Measurements from ENCODE around the gene PRRC1. TPM values are rescaled to one million over a fixed set of nuclear protein-coding genes. Genes with fewer than 3 reads are reported as not detected.
"Not testable (repeated sequence)": the region's sequence is repeated elsewhere in the genome, so short reads cannot be mapped to it uniquely, and the experiment has no call there.

The PRRC1 gene
- total and polyA plus RNA-seq, 4 donors, result 19.6 to 44.1 (median 25.6) TPM

DNA sequence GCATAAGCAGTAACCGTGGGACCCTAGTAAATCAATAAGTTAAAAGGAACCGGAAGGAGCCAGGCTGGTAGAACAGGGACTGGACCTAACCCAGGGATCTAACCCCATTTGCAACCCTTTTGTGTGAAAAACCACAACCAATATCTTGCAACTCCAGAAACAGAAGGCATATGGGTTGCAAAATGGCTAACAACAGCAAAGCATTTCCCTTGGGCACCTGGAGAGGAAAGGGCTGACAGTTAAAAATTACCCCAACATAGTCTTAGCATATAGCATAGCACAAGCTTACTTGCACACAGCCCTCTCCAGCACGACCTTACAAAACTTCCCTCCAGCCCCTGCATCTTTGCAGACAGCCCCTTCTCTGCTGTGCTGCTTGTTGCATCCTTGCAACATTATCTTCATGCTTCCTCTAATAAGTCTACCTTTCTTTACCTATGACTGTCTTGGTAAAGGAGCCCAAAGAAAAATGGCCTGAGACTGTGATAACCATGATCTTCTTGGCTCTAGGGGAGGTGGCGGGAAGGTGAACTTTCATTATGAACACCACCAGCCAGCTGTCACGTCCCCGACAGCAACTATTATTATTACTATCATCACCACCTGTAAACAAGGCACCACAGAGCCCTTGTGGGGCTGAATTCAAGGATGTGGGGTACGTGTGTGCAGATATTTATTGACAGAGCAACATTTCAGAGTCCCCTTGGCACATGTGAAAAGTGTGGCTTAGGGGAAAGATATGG lies 49.8 kb downstream of the PRRC1 start:
- TF ChIP-seq YY1 (IDR thresholded peaks at IDR 0.05), result no peak
- no peak for TF ChIP-seq RAD21 (IDR thresholded peaks at IDR 0.05)
- TF ChIP-seq HNF4A (conservative IDR thresholded peaks at IDR 0.05), result no peak
- no peaks in the 10 kb centered on the region for H3K9me3 ChIP-seq (ENCODE audit: control insufficient read depth in 4 of 4, low read length in 3 of 4)

DNA sequence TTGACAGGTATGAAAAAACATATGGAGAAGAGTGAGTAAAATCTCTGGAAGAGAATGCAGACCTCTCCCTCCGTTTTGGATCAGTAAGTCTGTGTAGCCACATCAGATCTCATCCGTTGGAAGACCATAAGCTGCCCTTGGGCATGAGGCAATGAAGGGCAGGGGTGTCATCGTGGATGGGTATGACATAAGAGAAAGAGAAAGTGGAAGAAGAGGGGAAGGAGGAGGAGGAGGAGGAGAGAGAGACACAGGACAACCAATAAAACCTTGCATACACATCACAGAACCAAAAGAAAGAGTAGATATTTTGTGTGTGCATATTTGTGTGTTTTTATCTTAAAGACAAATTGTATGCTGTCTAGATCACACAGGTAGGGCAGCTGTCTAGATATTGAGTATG lies 50.7 kb downstream of the PRRC1 start:
- no peaks in the 10 kb centered on the region for H3K4me1 ChIP-seq (ENCODE audit: control insufficient read depth in 4 of 4, insufficient read depth in 4 of 4, low read length in 3 of 4)
- H3K36me3 ChIP-seq (ENCODE audit: control insufficient read depth in 4 of 4, insufficient read depth in 3 of 4, low read depth in 1 of 4, low read length in 3 of 4), result no peaks in the 10 kb centered on the region
- WGBS, result 54% methylated on average over 3 of the region's 3 CpGs
- no peak overlapping the region for H3K27ac ChIP-seq (ENCODE audit: low read depth in 1 of 2, low read length in 2 of 2)
- no peak overlapping the region for H3K9ac ChIP-seq (ENCODE audit: low read depth in 1 of 2, low read length in 2 of 2)
- no peak for TF ChIP-seq FOXA1 (IDR thresholded peaks at IDR 0.05)
- TF ChIP-seq NR2F2 (IDR thresholded peaks at IDR 0.05), result no peak
- no peak for TF ChIP-seq EGR1 (IDR thresholded peaks at IDR 0.05; ENCODE audit: low read depth in 2 of 2)
- TF ChIP-seq, protein P1, sequence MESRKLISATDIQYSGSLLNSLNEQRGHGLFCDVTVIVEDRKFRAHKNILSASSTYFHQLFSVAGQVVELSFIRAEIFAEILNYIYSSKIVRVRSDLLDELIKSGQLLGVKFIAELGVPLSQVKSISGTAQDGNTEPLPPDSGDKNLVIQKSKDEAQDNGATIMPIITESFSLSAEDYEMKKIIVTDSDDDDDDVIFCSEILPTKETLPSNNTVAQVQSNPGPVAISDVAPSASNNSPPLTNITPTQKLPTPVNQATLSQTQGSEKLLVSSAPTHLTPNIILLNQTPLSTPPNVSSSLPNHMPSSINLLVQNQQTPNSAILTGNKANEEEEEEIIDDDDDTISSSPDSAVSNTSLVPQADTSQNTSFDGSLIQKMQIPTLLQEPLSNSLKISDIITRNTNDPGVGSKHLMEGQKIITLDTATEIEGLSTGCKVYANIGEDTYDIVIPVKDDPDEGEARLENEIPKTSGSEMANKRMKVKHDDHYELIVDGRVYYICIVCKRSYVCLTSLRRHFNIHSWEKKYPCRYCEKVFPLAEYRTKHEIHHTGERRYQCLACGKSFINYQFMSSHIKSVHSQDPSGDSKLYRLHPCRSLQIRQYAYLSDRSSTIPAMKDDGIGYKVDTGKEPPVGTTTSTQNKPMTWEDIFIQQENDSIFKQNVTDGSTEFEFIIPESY (IDR thresholded peaks at IDR 0.05), result no peak
- TF ChIP-seq TAF1 (conservative IDR thresholded peaks at IDR 0.05), result no peak
- TF ChIP-seq, protein P2, sequence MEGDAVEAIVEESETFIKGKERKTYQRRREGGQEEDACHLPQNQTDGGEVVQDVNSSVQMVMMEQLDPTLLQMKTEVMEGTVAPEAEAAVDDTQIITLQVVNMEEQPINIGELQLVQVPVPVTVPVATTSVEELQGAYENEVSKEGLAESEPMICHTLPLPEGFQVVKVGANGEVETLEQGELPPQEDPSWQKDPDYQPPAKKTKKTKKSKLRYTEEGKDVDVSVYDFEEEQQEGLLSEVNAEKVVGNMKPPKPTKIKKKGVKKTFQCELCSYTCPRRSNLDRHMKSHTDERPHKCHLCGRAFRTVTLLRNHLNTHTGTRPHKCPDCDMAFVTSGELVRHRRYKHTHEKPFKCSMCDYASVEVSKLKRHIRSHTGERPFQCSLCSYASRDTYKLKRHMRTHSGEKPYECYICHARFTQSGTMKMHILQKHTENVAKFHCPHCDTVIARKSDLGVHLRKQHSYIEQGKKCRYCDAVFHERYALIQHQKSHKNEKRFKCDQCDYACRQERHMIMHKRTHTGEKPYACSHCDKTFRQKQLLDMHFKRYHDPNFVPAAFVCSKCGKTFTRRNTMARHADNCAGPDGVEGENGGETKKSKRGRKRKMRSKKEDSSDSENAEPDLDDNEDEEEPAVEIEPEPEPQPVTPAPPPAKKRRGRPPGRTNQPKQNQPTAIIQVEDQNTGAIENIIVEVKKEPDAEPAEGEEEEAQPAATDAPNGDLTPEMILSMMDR (IDR thresholded peaks at IDR 0.05; ENCODE audit: low read depth, low read length, missing input control), result no peak
- no peak for TF ChIP-seq RAD21 (IDR thresholded peaks at IDR 0.05)
- TF ChIP-seq HNF4G (IDR thresholded peaks at IDR 0.05), result no peak
- TF ChIP-seq, protein P3, sequence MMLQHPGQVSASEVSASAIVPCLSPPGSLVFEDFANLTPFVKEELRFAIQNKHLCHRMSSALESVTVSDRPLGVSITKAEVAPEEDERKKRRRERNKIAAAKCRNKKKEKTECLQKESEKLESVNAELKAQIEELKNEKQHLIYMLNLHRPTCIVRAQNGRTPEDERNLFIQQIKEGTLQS (IDR thresholded peaks at IDR 0.05), result no peak
- no peak for TF ChIP-seq FOXA2 (IDR thresholded peaks at IDR 0.05)
- TF ChIP-seq, protein P4, sequence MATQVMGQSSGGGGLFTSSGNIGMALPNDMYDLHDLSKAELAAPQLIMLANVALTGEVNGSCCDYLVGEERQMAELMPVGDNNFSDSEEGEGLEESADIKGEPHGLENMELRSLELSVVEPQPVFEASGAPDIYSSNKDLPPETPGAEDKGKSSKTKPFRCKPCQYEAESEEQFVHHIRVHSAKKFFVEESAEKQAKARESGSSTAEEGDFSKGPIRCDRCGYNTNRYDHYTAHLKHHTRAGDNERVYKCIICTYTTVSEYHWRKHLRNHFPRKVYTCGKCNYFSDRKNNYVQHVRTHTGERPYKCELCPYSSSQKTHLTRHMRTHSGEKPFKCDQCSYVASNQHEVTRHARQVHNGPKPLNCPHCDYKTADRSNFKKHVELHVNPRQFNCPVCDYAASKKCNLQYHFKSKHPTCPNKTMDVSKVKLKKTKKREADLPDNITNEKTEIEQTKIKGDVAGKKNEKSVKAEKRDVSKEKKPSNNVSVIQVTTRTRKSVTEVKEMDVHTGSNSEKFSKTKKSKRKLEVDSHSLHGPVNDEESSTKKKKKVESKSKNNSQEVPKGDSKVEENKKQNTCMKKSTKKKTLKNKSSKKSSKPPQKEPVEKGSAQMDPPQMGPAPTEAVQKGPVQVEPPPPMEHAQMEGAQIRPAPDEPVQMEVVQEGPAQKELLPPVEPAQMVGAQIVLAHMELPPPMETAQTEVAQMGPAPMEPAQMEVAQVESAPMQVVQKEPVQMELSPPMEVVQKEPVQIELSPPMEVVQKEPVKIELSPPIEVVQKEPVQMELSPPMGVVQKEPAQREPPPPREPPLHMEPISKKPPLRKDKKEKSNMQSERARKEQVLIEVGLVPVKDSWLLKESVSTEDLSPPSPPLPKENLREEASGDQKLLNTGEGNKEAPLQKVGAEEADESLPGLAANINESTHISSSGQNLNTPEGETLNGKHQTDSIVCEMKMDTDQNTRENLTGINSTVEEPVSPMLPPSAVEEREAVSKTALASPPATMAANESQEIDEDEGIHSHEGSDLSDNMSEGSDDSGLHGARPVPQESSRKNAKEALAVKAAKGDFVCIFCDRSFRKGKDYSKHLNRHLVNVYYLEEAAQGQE (IDR thresholded peaks at IDR 0.05), result no peak
- TF ChIP-seq, protein P5, sequence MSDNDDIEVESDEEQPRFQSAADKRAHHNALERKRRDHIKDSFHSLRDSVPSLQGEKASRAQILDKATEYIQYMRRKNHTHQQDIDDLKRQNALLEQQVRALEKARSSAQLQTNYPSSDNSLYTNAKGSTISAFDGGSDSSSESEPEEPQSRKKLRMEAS (IDR thresholded peaks at IDR 0.05), result no peak
- TF ChIP-seq SP1 (IDR thresholded peaks at IDR 0.05), result no peak
- no peak overlapping the region for H3K4me3 ChIP-seq (ENCODE audit: low read depth in 1 of 3, low read length in 3 of 3)
- H3K27me3 ChIP-seq (ENCODE audit: control insufficient read depth in 4 of 4, insufficient read depth in 4 of 4, low read length in 3 of 4), result no peaks in the 10 kb centered on the region
- no peaks in the 10 kb centered on the region for H3K9me3 ChIP-seq (ENCODE audit: control insufficient read depth in 4 of 4, low read length in 3 of 4)
- no peak for DNase-seq (ENCODE audit: low spot score)

More for the DNA sequence above, 49.8 kb downstream of the PRRC1 start:
- H3K27ac ChIP-seq (ENCODE audit: low read depth in 1 of 2, low read length in 2 of 2), result no peak overlapping the region
- no peak overlapping the region for H3K4me3 ChIP-seq (ENCODE audit: low read depth in 1 of 3, low read length in 3 of 3)
- no peaks in the 10 kb centered on the region for H3K4me1 ChIP-seq (ENCODE audit: control insufficient read depth in 4 of 4, insufficient read depth in 4 of 4, low read length in 3 of 4)
- H3K27me3 ChIP-seq (ENCODE audit: control insufficient read depth in 4 of 4, insufficient read depth in 4 of 4, low read length in 3 of 4), result no peaks in the 10 kb centered on the region
- H3K9ac ChIP-seq (ENCODE audit: low read depth in 1 of 2, low read length in 2 of 2), result no peak overlapping the region
- 51% methylated on average over 7 of the region's 7 CpGs for WGBS
- H3K36me3 ChIP-seq (ENCODE audit: control insufficient read depth in 4 of 4, insufficient read depth in 3 of 4, low read depth in 1 of 4, low read length in 3 of 4), result no peaks in the 10 kb centered on the region
- no peak for DNase-seq (ENCODE audit: low spot score)

DNA sequence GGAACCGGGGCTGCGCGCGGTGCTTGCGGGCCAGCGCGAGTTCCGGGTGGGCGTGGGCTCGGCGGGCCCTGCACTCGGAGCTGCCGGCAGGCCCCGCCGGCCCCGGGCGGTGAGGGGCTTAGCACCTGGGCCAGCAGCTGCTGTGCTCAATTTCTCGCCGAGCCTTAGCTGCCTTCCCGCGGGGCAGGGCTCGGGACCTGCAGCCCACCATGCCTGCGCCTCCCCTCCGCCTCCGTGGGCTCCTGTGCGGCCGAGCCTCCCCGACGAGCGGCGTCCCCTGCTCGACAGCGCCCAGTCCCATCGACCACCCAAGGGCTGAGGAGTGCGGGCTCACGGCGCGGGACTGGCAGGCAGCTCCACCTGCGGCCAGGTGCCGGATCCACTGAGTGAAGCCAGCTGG lies 52.0 kb downstream of the PRRC1 start:
- not testable (repeated sequence) for H3K27me3 ChIP-seq (ENCODE audit: control insufficient read depth in 4 of 4, insufficient read depth in 4 of 4, low read length in 3 of 4); H3K4me1 ChIP-seq (ENCODE audit: control insufficient read depth in 4 of 4, insufficient read depth in 4 of 4, low read length in 3 of 4); H3K9ac ChIP-seq (ENCODE audit: low read depth in 1 of 2, low read length in 2 of 2); H3K4me3 ChIP-seq (ENCODE audit: low read depth in 1 of 3, low read length in 3 of 3); H3K27ac ChIP-seq (ENCODE audit: low read depth in 1 of 2, low read length in 2 of 2); DNase-seq (ENCODE audit: low spot score); H3K9me3 ChIP-seq (ENCODE audit: control insufficient read depth in 4 of 4, low read length in 3 of 4); H3K36me3 ChIP-seq (ENCODE audit: control insufficient read depth in 4 of 4, insufficient read depth in 3 of 4, low read depth in 1 of 4, low read length in 3 of 4)
- WGBS, result 60% methylated on average over 40 of the region's 40 CpGs

Measured in liver (tissue), 9 donors.